PC-9 (cell line): ENCODE results near the gene AAR2.

ENCODE experiments used
- EZH2 ChIP-seq: fragments of 200-600 bp; sonication (generic); IDR thresholded peaks from 2 replicates; pipeline ENCODE4 v1.8.0; 2017; ENCODE audit warnings: antibody characterized with exemption, low read depth
- TF ChIP-seq, protein P1 (sequence below): fragments of 200-600 bp; sonication (generic); conservative IDR thresholded peaks from 2 replicates; pipeline ENCODE4 v1.6.1; 2017; ENCODE audit warnings: mixed run types, antibody characterized with exemption, mild to moderate bottlenecking, moderate library complexity

DNA sequence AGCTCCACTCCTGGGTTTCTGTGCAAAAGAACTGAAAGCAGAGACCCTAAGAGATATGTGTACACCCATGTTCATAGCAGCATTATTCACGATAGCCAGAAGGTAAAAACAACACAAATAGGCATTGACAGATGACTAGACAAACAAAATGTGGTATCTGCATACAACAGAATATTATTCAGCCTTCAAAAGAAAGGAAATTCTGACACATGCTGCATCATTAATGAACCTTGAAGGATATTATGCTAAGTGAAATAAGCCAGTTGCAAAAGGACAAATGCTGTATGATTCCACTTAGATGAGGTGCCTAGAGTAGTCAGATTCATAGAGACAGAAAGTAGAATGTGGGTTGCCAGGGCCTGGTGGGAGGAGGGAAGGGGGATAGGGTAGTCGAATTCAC lies 17.8 kb downstream of the AAR2 start:
- TF ChIP-seq, protein P1, sequence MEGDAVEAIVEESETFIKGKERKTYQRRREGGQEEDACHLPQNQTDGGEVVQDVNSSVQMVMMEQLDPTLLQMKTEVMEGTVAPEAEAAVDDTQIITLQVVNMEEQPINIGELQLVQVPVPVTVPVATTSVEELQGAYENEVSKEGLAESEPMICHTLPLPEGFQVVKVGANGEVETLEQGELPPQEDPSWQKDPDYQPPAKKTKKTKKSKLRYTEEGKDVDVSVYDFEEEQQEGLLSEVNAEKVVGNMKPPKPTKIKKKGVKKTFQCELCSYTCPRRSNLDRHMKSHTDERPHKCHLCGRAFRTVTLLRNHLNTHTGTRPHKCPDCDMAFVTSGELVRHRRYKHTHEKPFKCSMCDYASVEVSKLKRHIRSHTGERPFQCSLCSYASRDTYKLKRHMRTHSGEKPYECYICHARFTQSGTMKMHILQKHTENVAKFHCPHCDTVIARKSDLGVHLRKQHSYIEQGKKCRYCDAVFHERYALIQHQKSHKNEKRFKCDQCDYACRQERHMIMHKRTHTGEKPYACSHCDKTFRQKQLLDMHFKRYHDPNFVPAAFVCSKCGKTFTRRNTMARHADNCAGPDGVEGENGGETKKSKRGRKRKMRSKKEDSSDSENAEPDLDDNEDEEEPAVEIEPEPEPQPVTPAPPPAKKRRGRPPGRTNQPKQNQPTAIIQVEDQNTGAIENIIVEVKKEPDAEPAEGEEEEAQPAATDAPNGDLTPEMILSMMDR = no peak
- TF ChIP-seq EZH2 = no peak
